Measurements from ENCODE around the gene TCP1. TPM values are rescaled to one million over a fixed set of nuclear protein-coding genes. Genes with fewer than 3 reads are reported as not detected.
"Not testable (repeated sequence)": the region's sequence is repeated elsewhere in the genome, so short reads cannot be mapped to it uniquely, and the experiment has no call there.

Gene TCP1
- total RNA-seq, 1 donor: 203 TPM

GRCh38 chr6:159817951-159818739 is 28.7 kb upstream of the TCP1 start:
- no peak for TF ChIP-seq CTCF (IDR thresholded peaks at IDR 0.05; ENCODE audit: insufficient read depth, low read length)
- H3K4me3 ChIP-seq (ENCODE audit: low read depth, low read length): no peak overlapping the region
- DNase-seq (ENCODE audit: low read depth): no peak

- H3K4me3 ChIP-seq (ENCODE audit: low read depth, low read length); DNase-seq (ENCODE audit: low read depth): not testable (repeated sequence)
Observed at GRCh38 chr6:159816775-159817174, 27.4 kb upstream of the TCP1 start.

GRCh38 chr6:159815410-159815809 is 26.0 kb upstream of the TCP1 start:
- DNase-seq (ENCODE audit: low read depth): no peak
- no peak for TF ChIP-seq CTCF (IDR thresholded peaks at IDR 0.05; ENCODE audit: insufficient read depth, low read length)
- no peak overlapping the region for H3K4me3 ChIP-seq (ENCODE audit: low read depth, low read length)

- no peak for TF ChIP-seq CTCF (IDR thresholded peaks at IDR 0.05; ENCODE audit: insufficient read depth, low read length)
- DNase-seq (ENCODE audit: low read depth): no peak
- no peak overlapping the region for H3K4me3 ChIP-seq (ENCODE audit: low read depth, low read length)
Observed at GRCh38 chr6:159813781-159814180, 24.4 kb upstream of the TCP1 start.

GRCh38 chr6:159809149-159809548 is 19.7 kb upstream of the TCP1 start:
- no peak for TF ChIP-seq CTCF (IDR thresholded peaks at IDR 0.05; ENCODE audit: insufficient read depth, low read length)
- H3K4me3 ChIP-seq (ENCODE audit: low read depth, low read length): no peak overlapping the region
- DNase-seq (ENCODE audit: low read depth): no peak

GRCh38 chr6:159808647-159809046 is 19.2 kb upstream of the TCP1 start:
- no peak for TF ChIP-seq CTCF (IDR thresholded peaks at IDR 0.05; ENCODE audit: insufficient read depth, low read length)
- no peak overlapping the region for H3K4me3 ChIP-seq (ENCODE audit: low read depth, low read length)
- no peak for DNase-seq (ENCODE audit: low read depth)

GRCh38 chr6:159807150-159807858 is 17.9 kb upstream of the TCP1 start:
- no peak for TF ChIP-seq CTCF (IDR thresholded peaks at IDR 0.05; ENCODE audit: insufficient read depth, low read length)
- no peak overlapping the region for H3K4me3 ChIP-seq (ENCODE audit: low read depth, low read length)
- peak; percentile 71 for DNase-seq (ENCODE audit: low read depth)
